Suppressor macrophage (primary cell): ENCODE results near the gene UGT1A9.
A peak's percentile ranks its signal among the peaks of the same experiment; 100 is the strongest.
"Not testable (repeated sequence)": the region's sequence is repeated elsewhere in the genome, so short reads cannot be mapped to it uniquely, and the experiment has no call there.

Experiments used
- DNase-seq, 4 experiments: peaks; one replicate each; pipeline ENCODE4 v3.0.0-alpha.2; 2020 to 2022
- total RNA-seq, 17 experiments: gene quantifications; one replicate each; lab custom pipeline; 2026; ENCODE audit warnings: mixed read lengths in 6 of 17, inconsistent platforms in 3 of 17; lab: John Stamatoyannopoulos, UW

The UGT1A9 gene
- total RNA-seq, result 0 to 0.33 (median 0) reads per million in 17 experiments

DNA sequence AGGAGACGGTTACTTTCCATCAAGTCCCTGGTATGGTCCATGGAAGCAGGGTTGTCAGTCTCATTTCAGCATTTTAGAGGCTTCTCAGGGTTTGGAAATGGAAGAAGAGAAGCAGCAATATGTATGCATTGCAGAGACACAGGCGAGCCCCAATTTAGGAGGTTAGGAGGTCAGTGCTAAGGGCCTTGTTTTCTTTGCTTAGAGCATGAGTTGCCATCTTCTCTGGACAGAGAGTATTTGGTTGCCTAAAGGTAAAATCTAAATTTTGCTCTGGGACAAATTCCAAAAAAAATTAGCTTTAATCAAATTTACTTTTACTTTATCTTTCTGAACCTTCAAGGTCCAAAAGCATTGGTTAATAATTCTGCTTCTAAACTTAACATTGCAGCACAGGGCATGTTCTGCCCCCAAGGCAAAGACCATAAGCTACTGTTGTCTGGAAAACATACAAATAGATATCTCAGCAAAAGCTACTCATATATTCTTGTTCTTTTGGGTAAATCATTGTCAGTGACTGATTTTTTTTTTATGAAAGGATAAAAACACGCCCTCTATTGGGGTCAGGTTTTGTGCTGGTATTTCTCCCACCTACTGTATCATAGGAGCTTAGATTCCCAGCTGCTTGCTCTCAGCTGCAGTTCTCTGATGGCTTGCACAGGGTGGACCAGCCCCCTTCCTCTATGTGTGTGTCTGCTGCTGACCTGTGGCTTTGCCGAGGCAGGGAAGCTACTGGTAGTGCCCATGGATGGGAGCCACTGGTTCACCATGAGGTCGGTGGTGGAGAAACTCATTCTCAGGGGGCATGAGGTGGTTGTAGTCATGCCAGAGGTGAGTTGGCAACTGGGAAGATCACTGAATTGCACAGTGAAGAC lies at the start of gene UGT1A9:
Gene UGT1A9, plus strand, starts transcription at position 609 of the 872 bp plus-strand sequence. Its CDS starts 37 bp downstream, at position 646.
- no peak for DNase-seq

DNA sequence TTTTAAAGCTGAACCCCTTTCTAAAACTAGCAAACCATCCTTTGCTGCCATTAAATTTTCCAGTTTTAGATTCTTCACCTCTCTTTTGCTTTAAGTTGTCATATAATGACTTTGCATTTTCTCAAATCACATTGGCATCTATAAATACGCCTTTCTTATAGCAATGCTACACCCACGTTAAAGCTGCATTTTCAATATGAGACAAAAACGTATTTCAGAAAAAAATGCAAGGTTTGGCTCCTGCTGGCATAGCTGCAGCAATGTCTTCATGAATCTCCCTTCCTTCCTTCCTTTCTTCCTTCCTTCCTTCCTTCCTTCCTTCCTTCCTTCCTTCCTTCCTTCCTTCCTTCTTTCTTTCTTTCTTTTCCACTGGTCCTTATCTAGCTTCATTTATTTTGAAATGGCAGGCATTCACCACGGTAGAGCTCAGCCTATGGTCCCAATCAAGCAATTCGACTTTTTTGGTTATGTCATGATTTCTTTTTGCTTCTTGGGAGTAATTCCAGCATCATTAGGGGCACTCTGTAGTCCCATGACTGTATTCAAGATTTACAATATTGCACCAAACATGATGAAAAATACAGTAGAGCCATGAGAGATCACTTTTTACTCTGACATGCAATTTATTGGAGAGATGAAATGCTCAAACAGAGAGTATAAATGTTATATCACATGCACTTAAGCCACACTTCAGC lies 44.2 kb upstream of the UGT1A9 start:
- DNase-seq, result no peak

DNA sequence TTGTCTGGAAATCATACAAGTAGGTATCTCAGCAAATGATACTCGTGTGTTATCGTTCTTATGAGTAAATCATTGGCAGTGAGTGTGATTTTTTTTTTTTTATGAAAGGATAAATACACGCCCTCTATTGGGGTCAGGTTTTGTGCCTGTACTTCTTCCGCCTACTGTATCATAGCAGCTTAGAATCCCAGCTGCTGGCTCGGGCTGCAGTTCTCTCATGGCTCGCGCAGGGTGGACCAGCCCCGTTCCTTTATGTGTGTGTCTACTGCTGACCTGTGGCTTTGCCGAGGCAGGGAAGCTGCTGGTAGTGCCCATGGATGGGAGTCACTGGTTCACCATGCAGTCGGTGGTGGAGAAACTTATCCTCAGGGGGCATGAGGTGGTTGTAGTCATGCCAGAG lies 35.4 kb upstream of the UGT1A9 start, which contains the start of gene UGT1A10:
Gene UGT1A10, plus strand, starts transcription at position 143 of the 400 bp plus-strand sequence. Its CDS starts 75 bp downstream, at position 218.
- DNase-seq, result not testable (repeated sequence)

DNA sequence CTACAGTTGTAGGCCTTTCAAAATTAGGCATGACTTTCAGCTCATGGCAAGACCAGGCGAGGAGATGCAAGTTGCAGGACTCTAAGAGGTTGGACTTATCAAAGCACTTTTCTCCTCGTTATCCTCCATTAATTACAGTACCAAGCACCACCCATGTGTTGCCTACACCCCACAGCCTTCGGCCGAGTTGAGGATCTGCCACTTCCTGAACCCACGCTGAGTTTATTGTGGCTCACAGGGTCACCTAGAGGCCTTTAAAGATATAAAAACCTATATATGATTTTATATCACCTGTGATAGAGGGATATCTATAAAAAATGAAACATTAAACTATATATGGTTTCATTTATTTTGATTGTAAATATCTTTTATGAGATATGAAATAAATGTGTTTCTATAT lies 32.9 kb upstream of the UGT1A9 start:
- no peak for DNase-seq

DNA sequence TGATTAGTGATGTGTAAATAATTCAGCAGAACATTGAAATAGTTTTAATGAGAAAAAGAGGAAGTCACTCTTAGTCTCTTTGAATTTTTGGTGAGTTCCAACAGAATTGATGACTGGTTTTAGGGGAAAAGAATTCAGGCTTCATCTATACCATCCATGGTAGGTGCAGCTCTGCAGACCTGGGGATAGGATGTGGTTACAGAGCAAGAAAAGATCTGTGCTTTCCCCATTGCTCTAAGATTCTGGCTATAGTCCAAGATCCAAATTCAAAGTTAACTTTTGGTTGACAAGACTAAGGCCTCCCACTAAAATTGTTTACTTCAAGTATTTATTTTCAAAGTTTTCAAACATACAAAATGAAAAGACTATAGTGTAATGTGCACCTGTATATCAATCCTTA lies 31.8 kb upstream of the UGT1A9 start:
- no peak for DNase-seq

DNA sequence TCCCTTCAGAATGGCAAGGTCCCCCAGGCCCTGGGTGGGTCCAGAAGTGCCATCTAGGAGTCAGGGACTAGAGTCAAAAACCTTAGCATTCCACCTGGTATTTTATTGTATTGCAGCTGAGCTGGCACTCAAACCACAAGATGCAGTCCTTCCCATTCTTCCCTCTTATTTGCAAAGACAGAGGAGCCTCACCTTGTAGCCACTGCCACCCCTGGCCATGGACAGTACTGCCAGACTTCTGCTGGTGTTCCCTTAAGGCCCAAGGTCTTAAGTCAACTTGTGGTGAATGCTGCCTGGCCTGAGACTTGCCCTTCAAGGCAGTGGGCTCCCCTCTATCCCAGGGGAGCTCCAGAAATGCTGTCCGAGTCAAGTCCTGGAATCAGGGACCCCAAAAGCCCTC lies 28.6 kb upstream of the UGT1A9 start:
- DNase-seq, result peak in 1 of 4 experiments; percentile 13

DNA sequence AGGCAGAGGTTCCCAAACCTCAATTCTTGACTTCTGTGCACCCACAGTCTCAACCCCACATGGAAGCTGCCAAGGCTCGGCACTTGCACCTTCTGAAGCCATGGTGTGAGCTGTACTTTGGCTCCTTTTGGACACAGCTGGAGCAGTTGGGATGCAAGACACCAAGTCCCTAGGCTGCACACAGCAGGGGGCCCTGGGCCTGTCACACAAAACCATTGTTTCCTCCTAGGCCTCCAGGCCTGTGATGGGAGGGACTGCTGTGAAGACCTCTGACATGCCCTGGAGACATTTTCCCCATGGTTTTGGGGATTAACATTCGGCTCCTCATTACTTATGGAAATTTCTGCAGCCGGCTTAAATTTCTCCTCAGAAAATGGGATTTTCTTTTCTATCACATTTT lies 25.7 kb upstream of the UGT1A9 start:
- not testable (repeated sequence) for DNase-seq

DNA sequence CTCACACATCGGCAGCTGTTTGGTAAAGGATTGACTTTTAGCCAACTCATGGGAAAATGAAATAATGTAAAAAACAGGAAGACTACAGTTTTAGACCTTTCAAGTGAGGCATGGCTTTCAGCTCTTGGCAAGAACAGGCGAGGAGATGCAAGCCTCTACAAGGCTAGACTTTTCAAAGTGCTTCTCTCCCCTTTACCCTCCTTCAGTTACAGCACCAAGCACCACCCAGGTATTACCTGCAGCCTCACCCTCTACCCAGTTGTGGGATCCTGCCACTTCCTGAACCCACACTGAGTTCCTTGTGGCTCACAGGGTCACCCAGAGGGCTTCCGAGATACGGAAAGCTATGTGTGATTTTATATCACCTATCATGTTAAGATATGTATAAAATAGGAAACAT lies 20.7 kb upstream of the UGT1A9 start:
- DNase-seq, result no peak

DNA sequence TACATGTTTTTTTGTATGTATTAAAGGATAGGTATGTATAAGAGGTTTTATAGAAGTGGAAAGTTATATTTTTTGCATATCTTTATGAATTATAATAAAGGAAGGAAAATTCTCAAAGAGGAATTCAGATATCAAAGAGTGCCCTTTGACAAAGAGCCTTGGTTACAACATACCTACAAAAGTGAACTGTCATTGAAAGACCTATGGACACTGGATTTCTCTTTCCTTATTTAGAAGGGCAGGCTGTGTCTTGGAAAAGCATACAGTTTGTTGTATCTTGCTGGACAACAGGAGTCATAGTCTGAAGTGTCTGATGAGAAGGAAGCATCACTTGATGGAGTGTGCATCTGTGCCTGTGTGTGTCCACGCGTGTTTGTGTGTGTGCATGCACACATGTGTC lies 20.3 kb upstream of the UGT1A9 start:
- no peak for DNase-seq

DNA sequence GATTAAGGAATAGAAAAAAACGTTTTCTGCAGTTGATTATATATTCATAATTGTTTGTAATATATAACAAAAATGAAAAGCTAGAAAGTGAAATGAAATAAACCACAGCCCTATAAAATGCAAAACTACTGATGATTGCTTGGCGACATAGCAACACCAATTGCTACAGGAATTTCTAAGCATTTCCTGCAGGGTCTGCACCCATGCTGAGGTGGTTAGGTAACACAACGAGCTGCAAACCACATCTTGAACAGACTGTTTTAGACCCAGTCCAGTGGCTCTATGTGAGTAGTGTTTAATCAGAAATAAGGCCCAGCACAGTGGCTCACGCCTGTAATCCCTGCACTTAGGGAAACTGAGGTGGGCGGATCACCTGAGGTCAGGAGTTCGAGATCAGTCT lies 17.2 kb upstream of the UGT1A9 start:
- no peak for DNase-seq

DNA sequence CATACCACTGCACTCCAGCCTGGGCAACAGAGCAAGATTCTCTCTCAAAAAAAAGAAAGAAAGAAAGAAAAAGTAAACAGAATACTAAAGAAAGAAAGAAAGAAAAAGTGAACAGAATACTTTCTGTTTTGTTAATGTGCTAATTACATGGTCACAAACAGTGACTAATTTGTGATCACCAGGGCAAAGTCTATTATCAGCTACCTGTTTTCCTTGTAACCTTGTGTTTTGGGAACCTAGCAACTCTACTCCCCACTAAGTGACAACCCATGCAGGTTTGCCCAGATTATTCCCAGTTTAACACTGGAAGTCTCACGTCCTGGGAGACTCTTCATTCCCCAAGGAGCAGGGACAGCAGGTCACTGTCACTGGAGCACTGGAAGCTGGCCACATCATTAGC lies 16.7 kb upstream of the UGT1A9 start:
- DNase-seq, result no peak

DNA sequence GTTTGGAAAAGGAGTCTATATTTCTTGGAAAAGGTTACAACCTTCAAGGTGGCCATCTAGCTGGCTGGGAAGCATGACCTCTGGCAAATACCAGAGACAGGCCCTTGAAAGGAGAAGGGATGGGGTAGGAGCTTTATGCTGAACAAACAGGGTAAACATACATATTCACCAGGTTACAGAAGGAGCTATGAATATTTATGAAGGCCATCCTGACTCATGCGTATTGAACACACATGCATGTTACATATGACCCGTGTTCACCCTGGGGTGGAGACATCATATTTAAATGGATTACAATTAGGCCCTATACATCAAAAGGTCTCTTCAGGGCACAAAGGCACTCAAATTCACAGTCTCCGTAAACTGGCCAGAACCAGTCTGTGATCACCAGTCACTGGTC lies 15.8 kb upstream of the UGT1A9 start:
- DNase-seq, result not testable (repeated sequence)

DNA sequence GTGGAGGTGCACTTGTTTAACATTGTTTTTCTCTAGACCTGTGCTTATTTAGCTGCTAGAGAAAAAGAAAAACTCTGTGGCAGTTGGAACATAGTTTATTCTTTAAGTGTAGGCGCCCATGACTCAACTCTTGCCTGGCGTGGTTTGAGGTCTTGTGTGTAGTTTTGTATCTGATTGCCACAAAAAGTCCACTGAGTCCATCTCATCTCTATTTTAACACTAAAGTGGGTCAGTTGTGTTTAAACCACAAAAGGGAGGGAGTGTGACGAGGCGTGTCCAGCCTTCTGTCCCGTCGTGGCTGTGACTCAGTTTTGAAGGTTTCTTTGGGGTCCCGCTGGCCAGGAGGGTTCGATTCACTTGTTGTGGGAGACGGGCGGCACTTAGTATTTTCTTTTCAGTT lies 15.3 kb upstream of the UGT1A9 start:
- no peak for DNase-seq

DNA sequence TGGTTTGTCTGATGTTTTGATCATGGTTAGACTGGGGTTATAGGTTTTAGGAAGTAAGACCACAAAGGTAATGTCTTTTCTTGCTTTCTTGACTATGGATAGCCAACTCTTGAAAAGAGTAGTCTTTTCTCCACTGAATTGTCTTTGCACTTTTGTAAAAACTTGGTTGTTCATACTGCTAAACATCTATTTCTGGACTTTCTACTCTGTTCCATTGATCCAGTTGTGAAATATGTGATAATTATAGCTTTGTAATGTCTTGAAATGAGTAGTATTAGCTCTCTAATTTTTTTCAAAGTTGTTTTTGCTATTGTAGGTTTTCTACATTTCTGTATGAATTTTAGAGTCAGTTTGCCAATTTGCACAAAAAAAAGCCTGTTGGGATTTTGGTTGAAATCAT lies 13.1 kb upstream of the UGT1A9 start:
- no peak for DNase-seq

DNA sequence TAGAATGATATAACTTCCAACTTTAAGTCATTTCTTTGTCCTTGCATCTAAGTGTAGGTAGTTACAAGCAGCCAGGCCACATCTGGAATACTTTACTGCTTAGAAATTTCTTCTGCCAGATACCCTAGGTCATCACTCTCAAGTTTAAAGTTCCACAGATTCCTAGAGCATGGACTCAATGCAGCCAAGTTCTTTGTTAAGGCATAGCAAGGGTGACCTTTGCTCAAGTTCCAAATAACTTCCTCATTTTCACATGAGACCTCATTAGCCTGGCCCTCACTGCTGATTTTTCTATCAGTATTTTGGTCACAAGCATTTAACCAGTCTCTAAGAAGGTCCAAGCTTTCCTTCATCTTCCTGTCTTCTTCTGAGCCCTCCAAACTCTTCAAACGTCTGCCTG lies 7.8 kb upstream of the UGT1A9 start:
- DNase-seq, result no peak

DNA sequence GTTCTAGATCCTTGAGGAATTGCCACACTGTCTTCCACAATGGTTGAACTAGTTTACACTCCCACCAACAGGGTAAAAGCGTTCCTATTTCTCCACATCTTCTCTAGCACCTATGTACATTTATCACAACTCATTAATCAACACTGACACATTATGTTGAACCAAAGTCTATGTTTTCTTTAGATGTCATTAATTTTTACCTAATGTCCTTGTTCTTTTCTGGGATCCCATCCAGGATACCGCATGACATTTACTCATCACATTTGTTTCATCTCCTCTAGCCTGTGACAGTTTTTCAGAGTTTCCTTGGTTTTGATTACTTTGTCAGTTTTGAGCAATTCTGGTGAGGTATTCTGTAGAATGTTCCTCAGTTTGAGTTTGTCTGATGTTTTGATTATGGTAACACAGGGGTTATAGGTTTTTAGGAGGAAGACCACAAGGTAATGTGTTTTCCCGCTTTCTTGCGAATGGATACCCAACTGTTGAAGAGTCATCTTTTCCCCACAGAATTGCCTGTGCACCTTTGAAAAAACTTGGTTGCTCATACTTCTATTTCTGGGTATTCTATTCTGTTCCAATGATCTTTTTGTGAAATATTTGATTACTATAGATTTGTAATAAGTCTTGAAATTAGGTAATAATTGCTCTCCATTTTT lies 3.0 kb upstream of the UGT1A9 start:
- no peak for DNase-seq

DNA sequence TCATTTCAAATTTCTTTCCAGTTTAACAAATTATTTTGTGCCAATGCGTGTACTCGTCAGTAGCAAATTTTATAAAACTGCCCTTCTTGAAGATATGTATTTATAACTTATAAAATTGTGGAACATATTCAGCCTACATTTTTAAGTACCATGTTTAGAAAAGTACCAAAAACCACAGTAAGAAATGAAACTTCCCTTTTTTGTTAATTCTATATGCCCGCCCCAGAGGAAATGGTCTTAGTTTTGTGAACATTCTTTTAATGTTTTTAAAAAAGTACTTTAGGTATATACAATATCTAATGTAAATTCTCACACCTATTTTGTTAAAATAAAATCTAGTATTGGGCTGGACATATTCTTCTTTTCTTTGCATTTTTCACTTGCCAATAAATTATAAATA lies 1.2 kb downstream of the UGT1A9 start:
- DNase-seq, result peak in 1 of 4 experiments; percentile 2

DNA sequence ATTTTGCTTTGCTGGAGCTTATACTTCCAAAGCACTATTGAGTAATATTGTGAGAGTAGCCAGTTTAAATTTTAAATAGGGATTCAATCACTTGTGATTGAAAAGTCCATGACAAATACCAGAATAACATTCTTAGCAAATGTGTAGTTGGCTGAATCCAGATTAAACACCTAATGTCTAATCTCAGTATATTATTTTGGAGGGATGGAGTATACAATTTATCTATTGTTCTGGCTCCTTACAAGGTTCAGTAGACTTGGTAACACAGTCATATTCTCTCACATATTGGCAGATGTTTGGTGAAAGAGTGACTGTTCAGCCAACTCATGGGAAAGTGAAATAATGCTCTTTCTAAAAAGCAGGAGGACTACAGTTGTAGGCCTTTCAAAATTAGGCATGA lies 2.2 kb downstream of the UGT1A9 start:
- no peak for DNase-seq

DNA sequence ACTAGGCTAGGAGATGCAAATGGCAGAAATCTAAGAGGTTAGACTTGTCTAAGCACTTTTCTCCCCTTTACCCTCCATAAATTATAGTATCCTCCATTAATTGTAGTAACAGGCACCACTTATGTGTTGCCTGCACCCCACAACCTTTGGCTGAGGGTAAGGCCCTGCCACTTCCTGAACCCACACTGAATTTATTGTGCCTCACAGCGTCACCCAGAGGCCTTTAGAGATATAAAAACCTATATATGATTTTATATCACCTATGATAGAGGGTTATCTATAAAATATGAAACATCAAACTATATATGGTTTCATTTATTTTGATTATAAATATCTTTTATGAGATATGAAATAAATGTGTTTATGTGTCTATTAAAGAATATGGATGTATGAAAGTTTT lies 2.6 kb downstream of the UGT1A9 start:
- DNase-seq, result no peak

DNA sequence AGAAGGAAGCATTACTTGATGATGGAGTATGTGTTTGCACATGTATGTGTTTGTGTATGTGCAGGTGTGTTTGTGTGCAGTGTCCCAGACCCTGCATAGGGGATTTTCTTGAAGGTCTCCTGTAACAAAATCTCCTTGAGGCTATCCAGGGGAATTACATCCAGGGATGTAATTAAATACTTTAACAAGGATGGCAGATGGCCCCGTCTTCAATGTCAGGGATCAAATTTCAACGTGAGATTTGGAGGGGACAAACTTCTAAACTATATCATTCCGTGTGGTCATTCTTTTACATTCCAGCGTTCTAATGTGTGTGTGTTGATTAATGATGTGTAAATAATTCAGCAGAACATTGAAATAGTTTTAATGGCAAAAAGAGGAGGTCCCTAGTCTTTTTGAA lies 3.3 kb downstream of the UGT1A9 start:
- no peak for DNase-seq

DNA sequence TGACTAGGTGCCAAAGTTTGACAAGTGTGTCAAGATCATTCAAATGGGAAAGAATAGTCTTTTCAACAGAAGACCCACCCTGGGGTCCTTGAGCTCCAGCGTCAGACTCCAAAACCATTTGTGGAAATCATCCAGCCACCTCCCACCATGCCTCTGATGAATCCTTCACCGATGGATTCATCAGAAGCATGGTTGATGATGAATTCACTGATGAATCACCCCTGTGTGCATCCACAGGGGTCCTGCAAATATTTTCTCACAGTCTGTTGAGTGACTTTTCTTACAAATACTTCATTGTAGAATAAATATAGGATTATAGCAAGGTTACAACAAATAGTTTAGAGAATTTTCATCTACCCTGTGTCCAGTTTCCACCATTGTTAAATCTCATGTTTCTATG lies 4.3 kb downstream of the UGT1A9 start:
- DNase-seq, result no peak

DNA sequence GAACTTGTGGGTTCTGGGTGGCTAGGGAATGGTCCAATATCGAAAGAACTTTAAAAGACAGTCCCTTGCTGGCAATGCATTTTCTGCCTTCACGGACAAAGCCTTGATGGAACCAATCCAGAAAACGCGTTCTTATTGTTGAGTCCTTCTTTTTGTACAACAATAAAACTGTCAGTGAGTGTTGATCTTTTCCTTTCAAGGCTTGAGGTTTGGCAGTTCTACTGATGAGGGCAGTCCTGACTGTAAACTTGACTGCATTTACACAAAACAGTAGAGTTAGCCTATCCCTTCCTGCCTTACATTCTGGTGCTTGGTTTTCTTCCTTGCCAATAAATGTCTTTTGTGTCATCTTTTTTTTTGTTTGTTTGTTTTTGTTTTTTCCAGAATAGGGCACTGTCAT lies 7.5 kb downstream of the UGT1A9 start:
- no peak for DNase-seq

DNA sequence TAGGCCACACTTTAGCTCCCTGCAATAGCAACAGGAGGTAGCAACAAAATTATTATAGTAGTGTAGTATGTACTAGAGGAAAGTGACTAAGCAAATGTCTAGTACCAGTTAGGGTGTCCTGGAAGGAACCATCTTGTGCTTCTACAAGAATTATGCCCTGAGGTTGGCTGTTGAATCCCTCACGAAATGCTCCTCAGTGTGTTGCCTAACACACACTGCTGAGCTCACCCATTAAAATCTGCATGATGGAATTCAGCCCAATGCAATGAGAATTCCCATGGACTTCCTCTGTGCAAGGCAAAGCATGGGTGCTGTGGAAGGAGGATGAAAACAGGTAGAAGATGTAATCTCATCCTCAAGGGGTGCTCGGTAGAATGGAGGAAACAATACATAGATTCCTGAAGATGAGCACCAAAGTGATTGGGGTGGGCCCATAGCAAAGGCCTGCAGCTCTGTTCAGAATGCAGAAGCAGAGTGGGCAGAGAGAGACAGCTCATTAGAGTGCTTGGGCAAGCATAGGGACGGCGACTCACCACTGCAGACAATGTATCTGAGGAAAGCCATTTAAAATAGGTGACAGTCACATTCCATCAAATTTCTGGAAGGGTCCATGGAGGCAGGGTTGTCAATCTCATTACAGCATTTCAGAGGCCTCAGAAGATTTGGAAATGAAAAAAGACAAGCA lies 8.8 kb downstream of the UGT1A9 start:
- peak; percentile 41 to 65 (median 56) for DNase-seq
